Bronchial epithelial cell (primary cell): Measurements from ENCODE around the gene ECI1. TPM values are rescaled to one million over a fixed set of nuclear protein-coding genes. Genes with fewer than 3 reads are reported as not detected.

ENCODE experiments used
- DNase-seq: peaks from one replicate; pipeline ENCODE4 v3.0.0-alpha.2; 2010; ENCODE audit warnings: low read depth
- FAIRE-seq: peaks from 2 replicates; lab custom pipeline; 2011; peaks lifted over from hg19 to GRCh38; lab: Jason Lieb, UNC
- H3K27me3 ChIP-seq: 2 replicates; pipeline ENCODE4 v1.5.1; 2011; ENCODE audit warnings: low read length; ENCODE audit not compliant: control insufficient read depth, insufficient read depth
- H3K36me3 ChIP-seq: 2 replicates; pipeline ENCODE4 v1.5.1; 2011; ENCODE audit warnings: low read length; ENCODE audit not compliant: control insufficient read depth, insufficient read depth
- H3K4me3 ChIP-seq: 2 replicates; pipeline ENCODE4 v1.5.1; 2011; ENCODE audit warnings: mild to moderate bottlenecking, low read depth, low read length, control low read depth
- CTCF ChIP-seq: IDR thresholded peaks from 2 replicates; pipeline ENCODE4 v1.5.1; 2011; ENCODE audit warnings: mild to moderate bottlenecking, moderate library complexity, low read length, control low read depth, inconsistent platforms; ENCODE audit not compliant: insufficient read depth, severe bottlenecking
- total RNA-seq: library from RNA; depleted of rRNA; stranded (reverse); fragments of >200 nt; gene quantifications from 2 replicates; pipeline ENCODE4 v1.2.1, GENCODE V29; 2014

The ECI1 gene
- total RNA-seq, 1 donor from 2014 or later: 140 TPM

GRCh38 chr16:2296661-2297505 lies 45.5 kb upstream of the ECI1 start:
- Histone ChIP-seq H3K27me3 (no peaks in the 10 kb centered on the region), H3K36me3 (no peaks in the 10 kb centered on the region), H3K4me3 (no peak overlapping the region)
- DNase-seq (peak; percentile 4), FAIRE-seq (no peak)
- peak; percentile 40 for TF ChIP-seq CTCF

- no peak for TF ChIP-seq CTCF
- FAIRE-seq (no peak), DNase-seq (no peak)
- Histone ChIP-seq H3K4me3 (no peak overlapping the region), H3K36me3 (no peaks in the 10 kb centered on the region), H3K27me3 (no peaks in the 10 kb centered on the region)
Measured at GRCh38 chr16:2295056-2295798, 43.8 kb upstream of the ECI1 start.

- H3K36me3 ChIP-seq: no peaks in the 10 kb centered on the region
- no peak overlapping the region for H3K4me3 ChIP-seq
- FAIRE-seq (no peak), DNase-seq (no peak)
- no peak for TF ChIP-seq CTCF
- no peaks in the 10 kb centered on the region for H3K27me3 ChIP-seq
Measured at GRCh38 chr16:2292221-2292620, 40.8 kb upstream of the ECI1 start.

- DNase-seq: no peak
- TF ChIP-seq CTCF: no peak
- no peak for FAIRE-seq
- no peaks in the 10 kb centered on the region for H3K27me3 ChIP-seq
- H3K4me3 ChIP-seq: no peak overlapping the region
- H3K36me3 ChIP-seq: no peaks in the 10 kb centered on the region
Measured at GRCh38 chr16:2289282-2289681, 37.9 kb upstream of the ECI1 start.

- Histone ChIP-seq H3K4me3 (no peak overlapping the region), H3K27me3 (no peaks in the 10 kb centered on the region), H3K36me3 (no peaks in the 10 kb centered on the region)
- no peak for TF ChIP-seq CTCF
- DNase-seq: no peak
- no peak for FAIRE-seq
Measured at GRCh38 chr16:2288726-2289125, 37.3 kb upstream of the ECI1 start.
